MM.1S (cell line): Measurements from ENCODE around the gene AGAP3.

Experiments used
- CTCF ChIP-seq: fragments of 300-600 bp; sonication (generic); IDR thresholded peaks from 2 replicates; pipeline ENCODE4 v1.5.1; 2016; ENCODE audit warnings: antibody characterized with exemption, low read length, mixed read lengths
- EZH2 ChIP-seq: fragments of 300-600 bp; sonication (generic); optimal IDR thresholded peaks from 2 replicates; pipeline ENCODE3; 2017; ENCODE audit warnings: low read depth, mild to moderate bottlenecking, antibody characterized with exemption, low read length, mixed read lengths
- EZH2phosphoT487 ChIP-seq: fragments of 300-600 bp; sonication (generic); IDR thresholded peaks from 2 replicates; pipeline ENCODE4 v1.6.1; 2018; ENCODE audit warnings: antibody characterized with exemption, low read length

- TF ChIP-seq EZH2, result no peak
- TF ChIP-seq CTCF, result no peak
- no peak for TF ChIP-seq EZH2phosphoT487
Observed at GRCh38 chr7:151083071-151083823, 3.0 kb upstream of the AGAP3 start, which contains the start of gene TMUB1.
